GM23248 (cell line): ENCODE measurements around the gene RARB.

ENCODE experiments used
- EZH2 ChIP-seq: fragments of 200-600 bp; sonication (generic); IDR thresholded peaks from 2 replicates; pipeline ENCODE4 v1.6.1; 2018; ENCODE audit warnings: antibody characterized with exemption, mild to moderate bottlenecking; ENCODE audit not compliant: insufficient read depth, poor library complexity, severe bottlenecking
- EZH2phosphoT487 ChIP-seq: fragments of 200-600 bp; sonication (generic); IDR thresholded peaks from 2 replicates; pipeline ENCODE4 v1.6.1; 2018; ENCODE audit warnings: antibody characterized with exemption, moderate library complexity, mild to moderate bottlenecking, low read depth; ENCODE audit not compliant: insufficient read depth

- TF ChIP-seq EZH2phosphoT487 = no peak
- TF ChIP-seq EZH2 = no peak
Observed at GRCh38 chr3:25480811-25481210, 52.7 kb downstream of the RARB start.
